GM12873 (cell line): Measurements from ENCODE around the gene SEMA4D.

Experiments
- CTCF ChIP-seq: IDR thresholded peaks from 2 replicates; pipeline ENCODE4 v1.5.1; 2012; ENCODE audit warnings: low read depth, mild to moderate bottlenecking, moderate library complexity, low read length, control low read depth; ENCODE audit not compliant: insufficient read depth; ENCODE audit errors: missing control alignments

The SEMA4D gene

DNA sequence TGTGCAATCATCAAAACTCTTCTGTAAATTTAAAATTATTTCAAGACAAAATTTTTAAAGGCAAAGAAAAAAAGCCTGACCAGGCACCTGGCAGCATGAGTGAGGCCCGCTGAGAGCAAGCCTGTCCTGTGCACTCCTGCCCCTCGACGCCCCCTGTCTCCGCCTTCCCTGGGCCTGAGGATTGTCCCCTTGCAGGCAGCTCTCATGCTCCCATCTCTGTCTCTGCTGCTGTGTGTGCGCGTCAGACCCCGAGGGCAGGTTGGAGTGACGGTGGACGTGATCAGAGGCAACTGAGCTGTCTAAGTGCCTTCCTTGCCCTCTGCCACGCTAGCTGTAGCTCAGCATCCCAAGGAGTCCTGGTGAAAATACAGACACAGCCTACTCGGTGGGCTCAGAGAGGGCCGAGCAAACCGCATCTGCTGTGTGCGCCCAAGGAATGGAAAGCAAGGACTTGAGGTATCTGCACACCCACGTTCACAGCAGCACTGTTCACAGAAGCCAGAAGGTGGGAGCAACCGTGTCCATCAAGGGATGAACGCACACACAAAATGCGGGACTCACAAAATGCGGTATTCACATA lies 114.1 kb downstream of the SEMA4D start:
- TF ChIP-seq CTCF: no peak

GRCh38 chr9:89383030-89383720 lies 114.7 kb downstream of the SEMA4D start:
- TF ChIP-seq CTCF: no peak

GRCh38 chr9:89382026-89382986 lies 115.6 kb downstream of the SEMA4D start:
- no peak for TF ChIP-seq CTCF

GRCh38 chr9:89381308-89381609 lies 116.7 kb downstream of the SEMA4D start:
- TF ChIP-seq CTCF: no peak

DNA sequence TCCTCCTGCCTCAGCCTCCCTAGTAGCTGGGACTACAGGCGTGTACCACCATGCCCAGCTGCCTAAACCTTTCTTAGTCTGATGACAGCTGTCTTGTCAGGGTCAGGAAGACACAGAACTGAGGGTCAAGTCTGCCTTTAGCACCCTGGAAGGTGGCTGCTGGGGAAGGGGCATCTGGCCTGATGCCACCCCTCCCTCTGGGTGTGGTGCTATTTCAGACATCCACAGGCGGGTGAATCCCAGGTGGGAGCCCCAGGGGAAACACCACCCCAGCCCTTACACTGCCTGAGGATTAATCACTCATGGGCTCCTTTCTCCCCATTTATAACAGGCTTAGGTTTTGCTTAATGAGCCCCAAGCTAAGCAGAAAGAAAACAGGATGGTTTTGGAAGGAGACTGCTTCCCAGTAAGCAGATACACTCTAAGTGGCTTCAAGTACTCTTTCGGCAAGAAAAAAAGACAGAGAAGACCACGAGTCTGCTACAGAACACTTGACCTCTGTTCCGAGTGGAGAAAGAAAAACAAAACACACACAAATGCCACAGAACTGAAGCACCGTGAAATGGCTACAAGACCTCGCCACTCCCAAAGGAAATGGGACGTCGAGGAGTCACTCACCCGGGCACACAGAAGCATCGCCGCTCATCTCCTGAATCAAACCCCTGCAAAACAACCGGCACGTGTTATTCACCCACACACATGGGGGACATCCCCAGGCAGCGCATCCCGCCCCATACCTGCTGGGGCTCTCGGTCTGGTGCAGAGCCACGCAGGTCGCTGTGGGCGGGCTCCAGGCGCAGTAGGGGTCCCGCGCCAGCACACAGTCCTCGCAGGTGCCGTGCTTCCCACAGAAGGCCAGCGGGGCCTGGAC lies 117.2 kb downstream of the SEMA4D start:
- no peak for TF ChIP-seq CTCF

- no peak for TF ChIP-seq CTCF
Observed at GRCh38 chr9:89379508-89380115, 118.3 kb downstream of the SEMA4D start.
